Activated T-cell treated with anti-CD3 and anti-CD28 coated beads for 24 hours (primary cell): ENCODE measurements around the gene ADAD2.

Experiments
- DNase-seq: peaks from one replicate; pipeline ENCODE4 v3.0.0-alpha.2; 2020; ENCODE audit warnings: low read depth

Gene ADAD2

DNA sequence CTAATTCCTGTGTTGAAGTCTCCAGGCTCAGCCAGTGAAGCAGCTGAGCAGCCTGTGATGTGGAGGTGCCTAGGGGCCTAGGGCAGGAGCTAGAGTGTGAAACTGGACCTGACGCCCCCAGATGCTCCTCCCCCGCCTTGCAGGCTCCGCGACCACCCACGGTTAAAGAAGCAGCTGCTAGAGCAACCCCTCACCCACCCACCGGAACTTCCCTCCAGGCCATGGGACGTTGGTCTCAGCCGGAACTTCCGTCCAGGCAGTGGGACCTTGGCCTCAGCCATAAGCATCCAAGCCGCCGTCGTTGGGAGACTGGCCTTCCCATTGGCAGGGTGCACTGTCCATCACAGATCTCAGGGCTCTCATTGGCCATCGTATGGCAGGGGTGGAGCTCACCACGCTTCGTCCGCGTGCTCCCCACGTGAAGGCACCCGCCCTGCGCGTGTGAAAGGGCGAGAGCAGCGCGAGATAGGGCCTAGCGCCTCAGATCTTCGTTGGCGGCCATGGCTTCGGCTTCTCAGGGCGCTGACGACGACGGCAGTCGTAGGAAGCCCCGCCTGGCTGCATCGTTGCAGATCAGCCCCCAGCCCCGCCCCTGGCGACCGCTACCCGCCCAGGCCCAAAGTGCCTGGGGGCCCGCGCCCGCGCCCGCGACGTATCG, at the start of gene ADAD2:
Gene ADAD2 (plus strand): TSS at position 427 of the 658 bp plus-strand sequence. CDS start 74 bp downstream, at position 501.
- no peak for DNase-seq

- no peak for DNase-seq
These were observed 47.9 kb upstream of the ADAD2 start for GRCh38 chr16:84143081-84143480.

GRCh38 chr16:84143784-84144199, 47.2 kb upstream of the ADAD2 start:
- DNase-seq = no peak

GRCh38 chr16:84144209-84144858, 46.6 kb upstream of the ADAD2 start:
- peak; percentile 23 for DNase-seq

GRCh38 chr16:84144859-84145639, 45.9 kb upstream of the ADAD2 start, which contains the start of the genes DNAAF1 and HSDL1:
Gene DNAAF1 (plus strand): TSS chr16:84145308. CDS start chr16:84145441, 133 bp downstream.
Gene HSDL1 (minus strand): TSS chr16:84145177. CDS start chr16:84131321, 13,856 bp downstream.
- peak; percentile 92 for DNase-seq

DNA sequence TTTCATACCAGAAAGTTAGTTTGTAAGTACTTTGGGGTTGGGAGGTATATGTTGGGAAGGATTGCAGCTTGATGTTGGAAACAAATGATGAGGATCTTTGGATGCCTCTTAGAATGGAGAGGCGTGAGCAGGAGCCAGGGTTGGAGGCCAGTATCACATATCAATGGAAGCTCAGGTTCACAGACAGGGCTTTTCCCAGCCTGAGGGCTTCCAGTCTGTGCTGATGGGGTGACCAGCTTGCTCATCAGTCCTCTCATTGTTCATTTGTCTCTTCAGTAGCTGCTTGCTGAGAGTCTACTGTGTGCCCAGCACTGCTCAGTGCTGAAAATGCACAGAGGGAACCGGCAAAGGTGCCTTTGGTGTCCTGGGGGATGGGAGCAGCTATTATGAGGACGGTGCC, 40.0 kb upstream of the ADAD2 start:
- no peak for DNase-seq

DNA sequence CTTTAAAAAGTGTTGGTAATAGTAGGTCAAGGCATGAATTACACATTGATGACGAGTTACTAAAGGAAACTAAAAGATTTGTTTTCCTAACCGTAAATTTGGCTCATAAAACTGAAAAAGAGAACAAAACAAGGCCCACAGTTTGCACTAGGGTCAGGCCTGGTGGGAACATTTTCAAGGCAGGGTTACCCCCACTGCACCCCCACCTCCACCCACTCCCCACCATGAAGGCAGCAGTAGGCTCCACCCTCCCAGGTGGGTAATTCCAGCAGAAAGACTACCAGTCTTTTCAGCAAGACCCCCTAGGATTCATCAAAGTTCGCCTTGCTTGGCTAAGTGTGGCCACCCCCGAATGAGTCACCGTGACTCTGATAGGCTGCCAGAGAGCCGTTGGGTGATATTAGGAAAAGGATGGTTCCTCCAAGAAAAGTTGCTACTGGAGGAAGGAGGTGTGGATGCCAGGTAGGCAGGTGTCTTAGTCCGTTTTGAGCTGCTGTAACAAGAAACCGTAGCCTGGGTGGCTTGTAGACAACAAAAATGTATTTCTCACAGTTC, 37.2 kb upstream of the ADAD2 start:
- no peak for DNase-seq

GRCh38 chr16:84155226-84155625, 35.7 kb upstream of the ADAD2 start:
- DNase-seq = no peak

- no peak for DNase-seq
These were observed 35.2 kb upstream of the ADAD2 start for GRCh38 chr16:84155771-84156170.

- no peak for DNase-seq
These were observed 34.6 kb upstream of the ADAD2 start for GRCh38 chr16:84156342-84156784.

DNA sequence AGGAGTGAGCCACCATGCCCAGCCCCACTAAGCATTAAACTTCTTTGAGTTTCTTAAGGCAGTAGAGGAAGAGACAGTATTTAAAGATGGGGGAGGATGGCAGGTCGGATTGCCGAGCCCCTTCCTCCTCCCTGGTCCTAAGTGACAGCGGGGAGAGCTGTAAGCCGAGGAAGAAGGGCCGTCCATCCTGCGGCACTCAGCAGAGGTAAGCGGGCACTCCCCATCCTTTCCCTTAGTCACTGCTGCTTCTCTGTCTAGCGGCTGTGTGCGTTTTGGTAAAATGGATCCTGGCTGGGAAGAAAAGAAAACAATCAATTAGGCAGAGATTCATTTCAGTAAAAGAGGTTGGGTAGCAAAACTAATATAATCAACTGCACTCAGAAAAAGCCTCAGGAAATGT, 31.9 kb upstream of the ADAD2 start:
- no peak for DNase-seq

- DNase-seq = no peak
These were observed 31.2 kb upstream of the ADAD2 start for GRCh38 chr16:84159800-84160199.

GRCh38 chr16:84161037-84161436, 29.9 kb upstream of the ADAD2 start:
- no peak for DNase-seq

DNA sequence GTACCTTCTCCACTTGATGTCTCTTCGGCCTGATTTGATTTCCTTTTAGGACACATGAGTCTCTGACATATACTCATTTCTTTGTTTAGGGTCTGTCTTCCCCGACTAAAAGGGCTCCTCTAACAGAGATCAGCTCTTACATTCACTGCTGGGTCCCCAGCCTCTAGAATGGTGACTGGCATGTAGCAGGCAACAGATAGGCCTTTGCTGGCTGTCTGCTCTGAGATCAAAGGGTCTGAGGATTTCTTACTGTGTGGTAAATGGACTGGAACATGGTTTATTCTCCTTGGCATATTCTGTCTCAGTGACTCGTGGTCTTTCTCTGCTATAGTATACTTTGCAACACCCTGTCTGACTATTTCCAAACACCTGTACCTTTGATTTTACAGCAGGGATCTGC, 29.2 kb upstream of the ADAD2 start:
- no peak for DNase-seq

- no peak for DNase-seq
These were observed 25.2 kb upstream of the ADAD2 start for GRCh38 chr16:84165746-84166145.

GRCh38 chr16:84166796-84167695, 23.9 kb upstream of the ADAD2 start:
- no peak for DNase-seq

DNA sequence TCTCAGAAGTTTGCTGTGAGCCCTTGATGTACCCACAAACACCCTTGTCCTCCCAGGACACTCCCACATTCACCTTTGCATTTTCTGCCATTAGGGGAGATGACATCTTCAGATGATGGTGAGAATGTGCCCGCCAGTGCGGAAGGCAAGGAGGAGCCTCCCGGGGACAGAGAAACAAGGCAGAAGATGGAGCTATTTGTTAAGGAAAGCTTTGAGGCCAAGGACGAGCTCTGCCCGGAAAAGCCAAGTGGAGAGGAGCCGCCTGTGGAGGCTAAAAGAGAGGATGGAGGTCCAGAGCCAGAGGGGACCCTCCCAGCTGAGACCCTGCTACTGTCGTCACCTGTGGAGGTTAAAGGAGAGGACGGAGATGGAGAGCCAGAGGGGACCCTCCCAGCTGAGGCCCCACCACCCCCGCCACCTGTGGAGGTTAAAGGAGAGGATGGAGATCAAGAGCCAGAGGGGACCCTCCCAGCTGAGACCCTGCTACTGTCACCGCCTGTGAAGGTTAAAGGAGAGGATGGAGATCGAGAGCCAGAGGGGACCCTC, 21.1 kb upstream of the ADAD2 start:
- DNase-seq = no peak

DNA sequence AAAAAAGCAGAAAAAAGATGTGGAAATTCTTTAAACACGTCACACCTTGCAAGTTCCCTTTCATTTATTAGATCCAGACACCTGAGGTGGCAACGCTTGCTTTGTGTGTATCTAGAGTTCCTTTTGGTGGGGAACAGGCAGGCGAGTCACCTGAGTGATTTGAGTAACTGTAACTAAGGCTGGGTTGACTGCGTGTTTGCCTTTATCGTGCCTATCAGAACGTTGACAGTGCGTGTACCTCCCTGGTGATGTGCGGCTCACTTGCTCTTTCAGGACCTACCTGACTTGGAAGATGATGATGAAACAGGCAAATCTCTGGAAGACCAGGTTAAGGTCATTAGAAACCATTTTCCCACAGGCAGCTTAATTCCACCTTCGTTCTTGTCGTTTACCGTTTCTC, 16.6 kb upstream of the ADAD2 start:
- DNase-seq = no peak

DNA sequence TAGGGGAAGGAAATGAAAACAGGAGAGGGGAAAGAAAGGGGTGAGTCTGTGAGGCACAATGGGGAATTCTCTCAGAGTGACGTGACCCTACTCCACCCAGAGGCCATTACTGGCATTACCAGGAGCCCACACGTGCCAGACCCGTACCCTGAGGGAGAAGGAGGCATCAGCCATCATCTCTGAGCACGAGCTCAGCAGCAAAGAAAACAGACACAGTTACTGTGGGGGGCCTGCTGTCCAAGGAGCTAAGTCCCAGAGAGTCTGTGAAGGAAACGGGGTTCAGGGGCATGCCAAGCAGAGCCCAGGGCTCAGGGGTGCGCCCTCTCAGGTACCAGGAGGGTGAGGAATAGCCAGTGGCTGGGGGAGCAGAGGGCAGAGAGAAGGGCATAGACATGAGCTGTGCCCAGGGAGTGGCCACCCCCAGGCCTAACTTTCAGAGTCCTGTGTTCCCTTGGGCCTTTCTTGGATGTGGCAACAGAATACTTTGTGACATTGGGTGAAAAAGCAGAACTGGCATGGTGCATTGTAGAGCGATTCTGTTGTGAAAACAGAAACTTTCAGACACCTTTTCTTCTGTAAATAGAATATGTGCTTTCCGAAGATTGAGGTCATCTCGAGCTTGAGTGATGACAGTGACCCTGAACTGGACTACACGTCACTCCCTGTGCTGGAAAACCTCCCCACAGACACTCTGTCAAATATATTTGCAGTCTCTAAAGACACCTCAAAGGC, 15.4 kb upstream of the ADAD2 start:
- peak; percentile 61 for DNase-seq
